Measurements from ENCODE around the gene GKN2. TPM values are rescaled to one million over a fixed set of nuclear protein-coding genes. Genes with fewer than 3 reads are reported as not detected.

The GKN2 gene
- total RNA-seq, 2 experiments from 2014 or later: not detected

Other genes starting within 250 kb of the GKN2 start
- 10 to 100 TPM; 94.9 to 97.8 TPM for gene ARHGAP25, start 218.1 kb downstream of the GKN2 start, total RNA-seq
- gene BMP10, start 81.5 kb downstream of the GKN2 start, total RNA-seq: not detected
- gene GKN1, start 21.7 kb upstream of the GKN2 start, total RNA-seq: not detected
- under 1 TPM; 0.05 to 0.23 TPM for gene ANTXR1, start 60.3 kb upstream of the GKN2 start, total RNA-seq

Data from activated CD4-positive, alpha-beta T cell treated with anti-CD3 and anti-CD28 coated beads, Interleukin-2, amount 10 ng/mL, durations not matched to agents 7 days and 5 days (primary cell).